Endothelial cell (in vitro differentiated cells): ENCODE data around the gene C19orf47. TPM values are rescaled to one million over a fixed set of nuclear protein-coding genes. Genes with fewer than 3 reads are reported as not detected.

ENCODE experiments used
- DNase-seq: peaks from one replicate; pipeline ENCODE4 v3.0.0; 2021; ENCODE audit warnings: low spot score
- H3K27ac Mint-ChIP-seq: one replicate; pipeline ENCODE4 v1.8.0; 2021; ENCODE audit warnings: mixed read lengths, inconsistent platforms; ENCODE audit not compliant: unreplicated experiment
- H3K27me3 Mint-ChIP-seq: one replicate; pipeline ENCODE4 v1.8.0; 2021; ENCODE audit warnings: mild to moderate bottlenecking, moderate library complexity, mixed read lengths, inconsistent platforms; ENCODE audit not compliant: unreplicated experiment
- H3K36me3 Mint-ChIP-seq: one replicate; pipeline ENCODE4 v1.8.0; 2021; ENCODE audit warnings: mild to moderate bottlenecking, low read depth, mixed read lengths, inconsistent platforms; ENCODE audit not compliant: unreplicated experiment
- H3K4me1 Mint-ChIP-seq: one replicate; pipeline ENCODE4 v1.8.0; 2021; ENCODE audit warnings: mild to moderate bottlenecking, mixed read lengths, inconsistent platforms; ENCODE audit not compliant: unreplicated experiment
- H3K4me3 Mint-ChIP-seq: one replicate; pipeline ENCODE4 v1.8.0; 2021; ENCODE audit warnings: mild to moderate bottlenecking, mixed read lengths, inconsistent platforms; ENCODE audit not compliant: unreplicated experiment
- H3K9me3 Mint-ChIP-seq: one replicate; pipeline ENCODE4 v1.8.0; 2021; ENCODE audit warnings: mixed read lengths, inconsistent platforms; ENCODE audit not compliant: unreplicated experiment
- total RNA-seq: library from RNA; stranded (reverse); fragmentation: NEBNext Ultra II Directional; extraction: Animal tissue kit (Norgen Biotek cat#: 25700); gene quantifications from one replicate; pipeline ENCODE4 v1.2.1, GENCODE V29; 2021; ENCODE audit not compliant: unreplicated experiment
- TF ChIP-seq, protein P1 (sequence below): fragments of 200-600 bp; sonication (generic); IDR thresholded peaks from one replicate; pipeline ENCODE4 v1.5.0; 2021; ENCODE audit warnings: antibody characterized with exemption; ENCODE audit not compliant: unreplicated experiment

The C19orf47 gene
- total RNA-seq, 1 donor from 2014 or later: 17.9 TPM

DNA sequence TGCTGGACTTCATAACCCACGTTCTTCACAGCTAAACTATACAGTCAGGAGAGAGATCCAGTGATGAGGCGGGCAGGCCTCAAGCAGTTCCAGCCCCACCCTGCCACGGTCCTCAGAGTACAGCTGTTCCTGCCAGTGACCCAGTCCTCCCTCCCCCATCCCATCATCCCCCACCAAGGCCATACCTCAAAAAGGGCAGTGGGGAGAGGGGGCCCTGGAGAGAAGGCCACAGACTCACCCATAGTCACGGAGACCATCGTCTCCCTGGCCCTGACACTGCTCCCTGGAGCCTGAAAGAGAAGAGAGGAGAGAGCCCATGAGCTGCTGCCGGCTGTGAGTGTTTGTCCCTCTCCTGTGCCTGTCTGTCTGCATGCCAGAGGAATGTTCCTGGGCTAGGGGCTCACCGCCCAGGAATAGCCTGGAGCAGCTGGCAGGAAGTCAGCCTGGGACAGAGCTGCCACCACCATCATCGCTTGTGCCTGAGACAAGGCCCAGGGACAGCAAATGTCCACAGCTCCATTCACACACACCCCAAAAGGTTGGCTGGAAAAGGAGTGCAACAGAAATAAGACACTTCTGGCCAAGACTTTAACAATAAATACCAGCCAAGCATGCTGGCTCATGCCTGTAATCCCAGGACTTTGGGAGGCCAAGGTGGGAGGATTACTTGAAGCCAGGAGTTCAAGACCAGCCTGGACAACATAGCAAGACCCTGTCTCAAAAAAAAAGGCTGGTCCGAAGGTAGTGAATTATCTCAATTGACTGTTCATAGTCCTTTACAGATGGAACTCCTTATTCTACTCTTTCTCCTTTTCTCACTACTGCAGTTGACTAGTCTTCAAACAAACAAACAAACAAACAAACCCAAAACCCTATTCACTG is 6.4 kb downstream of the C19orf47 start:
- no peaks in the 10 kb centered on the region for H3K36me3 Mint-ChIP-seq
- no peak for DNase-seq
- peak overlapping the region; percentile 28 for H3K4me3 Mint-ChIP-seq
- no peaks in the 10 kb centered on the region for H3K27me3 Mint-ChIP-seq
- H3K4me1 Mint-ChIP-seq: peaks cover 9% of the 10 kb centered on the region
- H3K27ac Mint-ChIP-seq: no peak overlapping the region
- TF ChIP-seq, protein P1, sequence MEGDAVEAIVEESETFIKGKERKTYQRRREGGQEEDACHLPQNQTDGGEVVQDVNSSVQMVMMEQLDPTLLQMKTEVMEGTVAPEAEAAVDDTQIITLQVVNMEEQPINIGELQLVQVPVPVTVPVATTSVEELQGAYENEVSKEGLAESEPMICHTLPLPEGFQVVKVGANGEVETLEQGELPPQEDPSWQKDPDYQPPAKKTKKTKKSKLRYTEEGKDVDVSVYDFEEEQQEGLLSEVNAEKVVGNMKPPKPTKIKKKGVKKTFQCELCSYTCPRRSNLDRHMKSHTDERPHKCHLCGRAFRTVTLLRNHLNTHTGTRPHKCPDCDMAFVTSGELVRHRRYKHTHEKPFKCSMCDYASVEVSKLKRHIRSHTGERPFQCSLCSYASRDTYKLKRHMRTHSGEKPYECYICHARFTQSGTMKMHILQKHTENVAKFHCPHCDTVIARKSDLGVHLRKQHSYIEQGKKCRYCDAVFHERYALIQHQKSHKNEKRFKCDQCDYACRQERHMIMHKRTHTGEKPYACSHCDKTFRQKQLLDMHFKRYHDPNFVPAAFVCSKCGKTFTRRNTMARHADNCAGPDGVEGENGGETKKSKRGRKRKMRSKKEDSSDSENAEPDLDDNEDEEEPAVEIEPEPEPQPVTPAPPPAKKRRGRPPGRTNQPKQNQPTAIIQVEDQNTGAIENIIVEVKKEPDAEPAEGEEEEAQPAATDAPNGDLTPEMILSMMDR: no peak
- H3K9me3 Mint-ChIP-seq: no peaks in the 10 kb centered on the region

DNA sequence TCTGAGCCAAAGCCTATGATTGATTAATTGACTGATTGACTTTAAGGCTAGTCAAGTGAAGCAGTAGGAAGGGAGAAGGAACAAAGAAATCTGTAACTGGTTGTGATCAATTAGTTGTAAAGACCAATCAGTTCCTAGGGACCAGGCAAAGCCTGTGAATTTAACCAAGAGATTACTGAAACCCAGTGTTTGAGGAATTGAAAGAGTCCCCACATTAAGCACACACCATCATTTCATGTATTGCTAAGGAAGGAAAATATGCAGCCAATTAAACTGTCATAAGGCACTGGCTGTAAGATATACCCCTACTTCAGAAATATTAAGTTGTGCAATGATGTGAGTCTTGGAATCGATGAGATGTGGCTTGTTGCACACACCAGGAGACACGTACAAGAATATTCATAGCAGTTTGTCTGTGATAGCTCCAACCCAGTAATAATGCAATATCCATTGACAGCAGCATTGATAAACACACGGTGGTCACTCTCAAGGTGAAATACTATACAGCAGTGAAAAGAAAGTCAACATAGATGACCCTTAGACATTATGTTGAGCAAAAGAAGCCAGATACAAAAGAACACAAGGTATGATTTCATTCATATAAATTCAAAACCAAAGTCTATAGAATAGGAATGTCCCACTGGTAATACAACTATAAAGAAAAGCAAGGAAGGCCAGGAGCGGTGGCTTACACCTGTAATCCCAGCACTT is 9.0 kb downstream of the C19orf47 start:
- TF ChIP-seq, protein P1: no peak
- DNase-seq: no peak
- H3K9me3 Mint-ChIP-seq: no peaks in the 10 kb centered on the region
- H3K4me1 Mint-ChIP-seq: peaks cover 9% of the 10 kb centered on the region
- no peaks in the 10 kb centered on the region for H3K27me3 Mint-ChIP-seq
- no peaks in the 10 kb centered on the region for H3K36me3 Mint-ChIP-seq
- H3K4me3 Mint-ChIP-seq: no peak overlapping the region
- no peak overlapping the region for H3K27ac Mint-ChIP-seq

DNA sequence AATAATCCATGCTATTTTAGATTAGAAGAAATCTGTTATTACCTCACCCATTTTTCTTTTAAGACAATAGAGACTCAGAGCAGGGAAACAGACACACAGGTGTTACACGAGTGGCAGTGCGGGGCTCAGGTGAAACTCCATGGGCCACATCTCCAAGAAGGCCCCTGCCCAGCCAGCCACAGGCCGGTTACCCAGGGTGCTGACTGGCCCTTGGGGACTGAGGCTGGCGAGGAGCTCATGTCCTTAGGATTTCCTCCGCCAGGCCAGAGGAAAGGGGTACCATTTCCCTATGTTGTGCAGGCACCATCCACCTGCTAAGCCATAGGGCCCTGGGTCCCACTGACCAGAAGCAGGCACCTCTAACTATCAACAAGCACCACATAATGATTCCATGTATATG is 10.6 kb downstream of the C19orf47 start:
- peaks cover 4% of the 10 kb centered on the region for H3K27me3 Mint-ChIP-seq
- H3K4me1 Mint-ChIP-seq: peaks cover 4% of the 10 kb centered on the region
- no peak overlapping the region for H3K4me3 Mint-ChIP-seq
- peaks cover 8% of the 10 kb centered on the region for H3K36me3 Mint-ChIP-seq
- TF ChIP-seq, protein P1: no peak
- no peak overlapping the region for H3K27ac Mint-ChIP-seq
- DNase-seq: no peak
- no peaks in the 10 kb centered on the region for H3K9me3 Mint-ChIP-seq

DNA sequence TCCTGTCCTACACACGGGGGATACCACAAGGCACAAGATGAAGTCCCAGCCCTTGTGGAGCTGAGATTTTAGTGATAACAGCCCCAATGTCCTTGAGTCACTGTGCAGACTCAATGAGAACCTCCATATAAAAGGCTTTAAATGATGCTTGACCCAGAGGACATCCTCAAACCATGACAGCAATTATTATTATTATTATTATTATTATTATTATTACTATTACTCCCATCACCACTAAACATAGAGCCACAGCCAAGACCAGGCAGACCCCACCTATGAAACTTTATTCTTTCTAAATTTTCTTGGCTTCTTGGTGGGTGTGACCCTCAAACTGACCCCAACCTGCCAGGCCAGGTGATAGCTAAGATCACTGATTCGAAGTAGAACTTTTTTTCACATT is 11.1 kb downstream of the C19orf47 start:
- no peak for DNase-seq
- H3K4me1 Mint-ChIP-seq: no peaks in the 10 kb centered on the region
- H3K27ac Mint-ChIP-seq: peak overlapping the region; percentile 21
- H3K9me3 Mint-ChIP-seq: no peaks in the 10 kb centered on the region
- H3K36me3 Mint-ChIP-seq: peaks cover 12% of the 10 kb centered on the region
- H3K27me3 Mint-ChIP-seq: peaks cover 4% of the 10 kb centered on the region
- TF ChIP-seq, protein P1: no peak
- H3K4me3 Mint-ChIP-seq: no peak overlapping the region

DNA sequence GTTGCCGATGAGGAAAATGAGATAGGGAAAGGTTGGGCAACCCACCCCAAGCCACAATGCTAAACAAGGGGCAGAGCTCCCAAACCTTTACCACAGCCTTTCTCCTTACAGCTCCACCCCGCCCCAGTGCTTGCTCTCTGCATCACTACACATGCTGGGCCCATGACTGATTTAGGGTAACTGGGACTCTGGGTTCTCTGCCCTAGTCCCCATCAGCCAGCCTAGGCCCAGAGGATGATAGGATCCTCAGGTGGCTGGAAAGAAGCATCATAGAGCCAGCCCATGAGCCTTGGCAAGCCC is 11.6 kb downstream of the C19orf47 start:
- Mint-ChIP-seq H3K36me3 (peaks cover 15% of the 10 kb centered on the region), H3K4me3 (no peak overlapping the region), H3K27ac (no peak overlapping the region), H3K27me3 (peaks cover 4% of the 10 kb centered on the region), H3K9me3 (no peaks in the 10 kb centered on the region), H3K4me1 (no peaks in the 10 kb centered on the region)
- no peak for DNase-seq
- TF ChIP-seq, protein P1: no peak
